Thyroid gland (tissue), 4 donors: ENCODE measurements around the gene ASXL1.

Source experiments
- POLR2A ChIP-seq, 2 donors: fragments of 450-650 bp; IDR thresholded peaks; one replicate each; pipeline ENCODE4 v1.6.1; 2017; ENCODE audit warnings: antibody characterized with exemption in 2 of 2, mild to moderate bottlenecking in 2 of 2, moderate library complexity in 1 of 2
- TF ChIP-seq, protein P1 (sequence below), 6 experiments: fragments of 200-600 bp in 3 of 6; fragments of 450-650 bp in 3 of 6; sonication (generic) in 3 of 6; IDR thresholded peaks; one replicate each; pipeline ENCODE4 v1.5.1; 2016 to 2019; ENCODE audit warnings: antibody characterized with exemption in 6 of 6, mild to moderate bottlenecking in 2 of 6, inconsistent platforms in 1 of 6, moderate library complexity in 1 of 6

DNA sequence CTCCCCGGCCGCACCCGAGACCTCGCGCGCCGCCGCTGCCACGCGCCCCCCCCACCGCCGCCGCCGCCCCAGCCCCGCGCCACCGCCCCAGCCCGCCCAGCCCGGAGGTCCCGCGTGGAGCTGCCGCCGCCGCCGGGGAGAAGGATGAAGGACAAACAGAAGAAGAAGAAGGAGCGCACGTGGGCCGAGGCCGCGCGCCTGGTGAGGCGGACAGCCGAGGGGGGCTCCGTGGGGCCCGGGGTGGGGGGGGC lies 426 bp downstream of the ASXL1 start:
- TF ChIP-seq, protein P1, sequence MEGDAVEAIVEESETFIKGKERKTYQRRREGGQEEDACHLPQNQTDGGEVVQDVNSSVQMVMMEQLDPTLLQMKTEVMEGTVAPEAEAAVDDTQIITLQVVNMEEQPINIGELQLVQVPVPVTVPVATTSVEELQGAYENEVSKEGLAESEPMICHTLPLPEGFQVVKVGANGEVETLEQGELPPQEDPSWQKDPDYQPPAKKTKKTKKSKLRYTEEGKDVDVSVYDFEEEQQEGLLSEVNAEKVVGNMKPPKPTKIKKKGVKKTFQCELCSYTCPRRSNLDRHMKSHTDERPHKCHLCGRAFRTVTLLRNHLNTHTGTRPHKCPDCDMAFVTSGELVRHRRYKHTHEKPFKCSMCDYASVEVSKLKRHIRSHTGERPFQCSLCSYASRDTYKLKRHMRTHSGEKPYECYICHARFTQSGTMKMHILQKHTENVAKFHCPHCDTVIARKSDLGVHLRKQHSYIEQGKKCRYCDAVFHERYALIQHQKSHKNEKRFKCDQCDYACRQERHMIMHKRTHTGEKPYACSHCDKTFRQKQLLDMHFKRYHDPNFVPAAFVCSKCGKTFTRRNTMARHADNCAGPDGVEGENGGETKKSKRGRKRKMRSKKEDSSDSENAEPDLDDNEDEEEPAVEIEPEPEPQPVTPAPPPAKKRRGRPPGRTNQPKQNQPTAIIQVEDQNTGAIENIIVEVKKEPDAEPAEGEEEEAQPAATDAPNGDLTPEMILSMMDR (IDR thresholded peaks at IDR 0.05), result no peak
- no peak for TF ChIP-seq POLR2A (IDR thresholded peaks at IDR 0.05)
